Measurements from ENCODE around the gene OR2W3.
A peak's percentile ranks its signal among the peaks of the same experiment; 100 is the strongest.
"Not testable (repeated sequence)": the region's sequence is repeated elsewhere in the genome, so short reads cannot be mapped to it uniquely, and the experiment has no call there.

The OR2W3 gene

GRCh38 chr1:247923941-247924340 lies 28.6 kb downstream of the OR2W3 start:
- H3K36me3 ChIP-seq (ENCODE audit: insufficient read depth, low read length): no peaks in the 10 kb centered on the region
- H3K9ac ChIP-seq (ENCODE audit: low read depth, low read length): no peak overlapping the region
- no peaks in the 10 kb centered on the region for H3K27me3 ChIP-seq (ENCODE audit: insufficient read depth, low read length)
- H3K27ac ChIP-seq (ENCODE audit: low read depth, low read length): no peak overlapping the region
- WGBS: 80% methylated on average over 2 of the region's 3 CpGs
- H3K9me3 ChIP-seq (ENCODE audit: insufficient read depth, low read depth, low read length): peaks cover 91% of the 10 kb centered on the region
- no peaks in the 10 kb centered on the region for H3K4me1 ChIP-seq (ENCODE audit: insufficient read depth, low read length)
- no peak overlapping the region for H3K4me3 ChIP-seq (ENCODE audit: low read length)

GRCh38 chr1:247924868-247925267 lies 29.5 kb downstream of the OR2W3 start, which contains the start of gene OR2AJ1:
OR2AJ1 (plus strand) TSS chr1:247924889; CDS start chr1:247933769, 8,880 bp downstream.
- WGBS: 89% methylated on average over 9 of the region's 9 CpGs
- Histone ChIP-seq H3K27me3 (ENCODE audit: insufficient read depth, low read length) (no peaks in the 10 kb centered on the region), H3K9ac (ENCODE audit: low read depth, low read length) (no peak within 1 kb of the TSS), H3K9me3 (ENCODE audit: insufficient read depth, low read depth, low read length) (peaks cover 91% of the 10 kb centered on the region), H3K36me3 (ENCODE audit: insufficient read depth, low read length) (no peaks in the 10 kb centered on the region), H3K27ac (ENCODE audit: low read depth, low read length) (no peak within 1 kb of the TSS), H3K4me1 (ENCODE audit: insufficient read depth, low read length) (no peaks in the 10 kb centered on the region), H3K4me3 (ENCODE audit: low read length) (no peak within 1 kb of the TSS)

- no peaks in the 10 kb centered on the region for H3K4me1 ChIP-seq (ENCODE audit: insufficient read depth, low read length)
- H3K27me3 ChIP-seq (ENCODE audit: insufficient read depth, low read length): no peaks in the 10 kb centered on the region
- 92% methylated on average over 8 of the region's 8 CpGs for WGBS
- no peak overlapping the region for H3K27ac ChIP-seq (ENCODE audit: low read depth, low read length)
- H3K36me3 ChIP-seq (ENCODE audit: insufficient read depth, low read length): no peaks in the 10 kb centered on the region
- peaks cover 90% of the 10 kb centered on the region for H3K9me3 ChIP-seq (ENCODE audit: insufficient read depth, low read depth, low read length)
- H3K9ac ChIP-seq (ENCODE audit: low read depth, low read length): no peak overlapping the region
- H3K4me3 ChIP-seq (ENCODE audit: low read length): no peak overlapping the region
Observed at GRCh38 chr1:247933989-247934388, 38.6 kb downstream of the OR2W3 start.

GRCh38 chr1:247935781-247936180 lies 40.4 kb downstream of the OR2W3 start:
- 85% methylated on average over 9 of the region's 9 CpGs for WGBS
- Histone ChIP-seq H3K4me3 (ENCODE audit: low read length) (no peak overlapping the region), H3K9ac (ENCODE audit: low read depth, low read length) (no peak overlapping the region), H3K27me3 (ENCODE audit: insufficient read depth, low read length) (no peaks in the 10 kb centered on the region), H3K27ac (ENCODE audit: low read depth, low read length) (no peak overlapping the region), H3K36me3 (ENCODE audit: insufficient read depth, low read length) (no peaks in the 10 kb centered on the region), H3K9me3 (ENCODE audit: insufficient read depth, low read depth, low read length) (peaks cover 89% of the 10 kb centered on the region), H3K4me1 (ENCODE audit: insufficient read depth, low read length) (no peaks in the 10 kb centered on the region)

GRCh38 chr1:247936415-247936814 lies 41.0 kb downstream of the OR2W3 start:
- no peak overlapping the region for H3K27ac ChIP-seq (ENCODE audit: low read depth, low read length)
- H3K36me3 ChIP-seq (ENCODE audit: insufficient read depth, low read length): no peaks in the 10 kb centered on the region
- no peaks in the 10 kb centered on the region for H3K27me3 ChIP-seq (ENCODE audit: insufficient read depth, low read length)
- no peak overlapping the region for H3K9ac ChIP-seq (ENCODE audit: low read depth, low read length)
- H3K4me3 ChIP-seq (ENCODE audit: low read length): 0 out of 2 replicates have a peak overlapping the region, but pooled peaks have one; percentile 23
- peaks cover 90% of the 10 kb centered on the region for H3K9me3 ChIP-seq (ENCODE audit: insufficient read depth, low read depth, low read length)
- 92% methylated on average over 18 of the region's 18 CpGs for WGBS
- no peaks in the 10 kb centered on the region for H3K4me1 ChIP-seq (ENCODE audit: insufficient read depth, low read length)

DNA sequence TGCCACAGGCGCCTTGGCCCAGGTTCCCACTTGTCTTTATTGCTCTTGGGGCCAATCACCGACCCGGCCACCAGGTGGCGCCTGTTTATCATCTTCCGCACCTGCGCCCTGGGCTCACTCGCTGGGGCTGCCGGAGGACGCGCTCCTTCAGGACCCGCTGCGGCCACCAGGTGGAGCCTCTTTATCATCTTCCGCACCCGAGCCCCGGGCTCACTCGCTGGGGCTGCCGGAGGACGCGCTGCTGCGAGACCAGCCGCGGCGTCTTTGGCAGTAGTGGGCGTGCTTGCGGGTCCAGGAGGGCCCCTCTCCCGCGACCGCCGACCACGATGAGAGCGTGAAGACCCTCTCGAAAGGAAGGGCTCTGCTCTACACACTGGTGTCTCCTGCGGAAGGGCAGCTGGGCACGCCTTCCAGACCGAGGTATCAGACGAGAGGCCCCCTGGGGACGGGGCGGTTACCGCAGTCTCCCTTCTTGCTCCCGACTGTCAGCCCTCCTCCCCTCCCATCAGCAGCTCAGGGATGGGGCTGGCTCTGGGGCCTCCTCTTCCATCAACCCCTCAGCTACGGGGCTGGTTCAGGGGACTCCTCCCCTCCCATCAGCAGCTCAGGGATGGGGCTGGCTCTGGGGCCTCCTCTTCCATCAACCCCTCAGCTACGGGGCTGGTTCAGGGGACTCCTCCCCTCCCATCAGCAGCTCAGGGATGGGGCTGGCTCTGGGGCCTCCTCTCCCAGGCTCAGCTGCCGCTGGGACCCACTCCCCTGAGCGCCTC lies 41.8 kb downstream of the OR2W3 start:
- 85% methylated on average over 42 of the region's 44 CpGs for WGBS
- not testable (repeated sequence) for H3K36me3 ChIP-seq (ENCODE audit: insufficient read depth, low read length); H3K27me3 ChIP-seq (ENCODE audit: insufficient read depth, low read length); H3K4me1 ChIP-seq (ENCODE audit: insufficient read depth, low read length); H3K9ac ChIP-seq (ENCODE audit: low read depth, low read length); H3K27ac ChIP-seq (ENCODE audit: low read depth, low read length)
- peaks cover 90% of the 10 kb centered on the region for H3K9me3 ChIP-seq (ENCODE audit: insufficient read depth, low read depth, low read length)
- peak overlapping the region; percentile 38; the same call in 1 of the 2 replicates for H3K4me3 ChIP-seq (ENCODE audit: low read length)

DNA sequence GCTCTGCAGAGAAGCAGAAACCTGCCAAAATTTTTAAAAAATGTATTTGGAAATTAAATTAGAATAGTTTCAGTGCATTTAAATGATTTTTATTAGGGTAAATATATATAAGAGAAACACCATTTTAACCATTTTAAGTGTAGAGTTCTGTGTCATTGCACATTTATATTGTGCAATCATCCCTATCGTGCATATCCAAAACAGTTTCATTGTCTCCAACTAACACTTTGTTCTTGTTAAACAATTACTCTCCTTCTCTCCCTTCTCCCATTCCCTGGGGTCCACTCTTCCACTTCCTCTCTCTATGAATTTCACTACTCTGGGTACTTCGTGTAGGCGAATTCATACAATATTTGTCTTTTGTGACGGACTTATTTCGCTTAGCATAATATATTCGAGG lies 47.2 kb downstream of the OR2W3 start:
- H3K36me3 ChIP-seq (ENCODE audit: insufficient read depth, low read length): no peaks in the 10 kb centered on the region
- peaks cover 95% of the 10 kb centered on the region for H3K9me3 ChIP-seq (ENCODE audit: insufficient read depth, low read depth, low read length)
- H3K27me3 ChIP-seq (ENCODE audit: insufficient read depth, low read length): no peaks in the 10 kb centered on the region
- H3K27ac ChIP-seq (ENCODE audit: low read depth, low read length): no peak overlapping the region
- WGBS: 83% methylated on average over 6 of the region's 6 CpGs
- H3K4me3 ChIP-seq (ENCODE audit: low read length): no peak overlapping the region
- no peaks in the 10 kb centered on the region for H3K4me1 ChIP-seq (ENCODE audit: insufficient read depth, low read length)
- H3K9ac ChIP-seq (ENCODE audit: low read depth, low read length): no peak overlapping the region

Measured in HUES64 (cell line).